Endometrial microvascular endothelial cells (primary cell): ENCODE data around the gene MCTP2. TPM values are rescaled to one million over a fixed set of nuclear protein-coding genes. Genes with fewer than 3 reads are reported as not detected.

Source experiments
- in situ Hi-C: cut with HindIII; loops from 2 replicates; pipeline ENCODE4 v1.10.0; 2017; ENCODE audit warnings: low sequenced_read_pairs, low pct_unique_long_range_greater_than_20kb; ENCODE audit errors: inconsistent ontology term
- total RNA-seq: library from RNA; depleted of rRNA; stranded (reverse); fragments of >200 nt; gene quantifications from one replicate; pipeline ENCODE4 v1.2.3, GENCODE V29; 2015; ENCODE audit errors: inconsistent ontology term

Gene MCTP2
- total RNA-seq, 1 donor from 2014 or later, result not detected

DNA sequence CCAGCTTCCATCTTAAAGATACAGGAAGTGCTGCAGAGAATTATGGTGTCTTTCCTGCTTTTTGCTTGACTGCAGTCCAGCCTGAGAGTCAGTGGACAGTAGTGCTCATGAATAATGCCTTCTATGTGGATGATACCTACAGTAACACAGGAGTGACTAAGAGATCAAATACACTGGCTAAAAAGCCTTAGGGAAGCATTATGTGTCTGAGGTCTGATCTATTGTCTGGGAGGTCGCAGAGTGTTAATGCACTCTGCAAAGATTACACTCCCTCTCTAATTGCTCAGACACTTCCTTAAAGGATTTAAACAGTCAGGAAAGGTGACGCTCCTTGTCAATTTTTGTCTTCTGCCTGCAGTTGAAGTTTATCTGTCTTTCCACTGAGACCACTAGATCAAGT lies 183.6 kb downstream of the MCTP2 start:
- in situ Hi-C loops, result no loop called here

GRCh38 chr15:94416267-94416666 lies 184.9 kb downstream of the MCTP2 start:
- in situ Hi-C loops, result no loop called here

DNA sequence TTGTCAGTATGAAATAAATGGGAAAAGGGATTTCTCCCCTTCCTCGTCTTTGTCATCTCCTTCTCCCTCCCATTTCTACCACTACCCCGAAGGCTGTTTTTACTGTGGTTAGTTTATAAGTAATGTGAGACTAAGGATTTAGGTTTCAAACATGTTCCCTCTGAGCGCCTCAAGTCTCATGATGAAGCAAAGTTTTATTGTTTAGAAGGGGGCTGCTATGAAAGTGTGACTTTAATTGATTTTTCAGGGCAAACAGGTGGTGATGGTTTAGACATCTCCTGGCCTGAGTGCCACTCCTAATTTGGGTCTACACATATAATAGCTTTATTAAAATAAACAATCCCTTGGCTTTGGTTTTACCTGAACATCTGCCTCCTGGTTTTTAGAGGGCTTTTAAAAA lies 185.5 kb downstream of the MCTP2 start:
- in situ Hi-C loops, result no loop called here

DNA sequence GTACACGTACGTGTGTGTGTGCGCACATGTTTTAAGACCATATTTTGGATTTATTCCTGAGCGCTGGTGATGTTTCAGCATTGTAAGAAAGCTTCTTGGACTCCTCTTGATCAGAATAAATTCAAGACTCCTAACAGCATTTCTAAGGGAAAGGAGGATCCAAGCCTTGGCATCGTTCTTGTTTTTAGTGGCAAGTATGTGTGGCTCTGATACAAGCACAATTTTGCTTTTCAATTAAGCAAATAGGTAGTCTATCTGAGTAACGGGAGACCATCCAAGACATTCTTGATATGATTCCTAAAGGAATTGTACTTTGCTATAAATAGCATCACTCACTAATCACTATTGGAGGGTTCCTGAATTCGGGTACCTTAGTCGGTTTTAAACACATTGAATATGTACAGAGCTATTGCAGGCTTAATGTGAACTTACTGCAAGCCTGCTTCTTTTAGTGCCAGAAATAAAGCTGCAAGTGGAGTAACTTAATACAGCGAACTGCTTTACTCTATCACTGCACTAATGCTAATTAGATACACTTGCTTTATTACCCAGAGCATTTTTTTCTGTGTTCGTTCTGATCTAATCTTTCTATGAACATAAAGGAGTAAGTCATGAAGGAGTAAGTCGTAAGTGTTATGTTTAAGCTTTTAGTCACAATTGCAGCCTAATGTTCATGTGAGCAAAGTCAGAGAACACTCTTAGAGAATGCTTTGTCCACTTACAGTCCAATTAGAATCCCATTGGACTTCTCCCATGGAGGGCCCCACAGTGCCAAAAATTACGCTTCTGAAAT lies 186.3 kb downstream of the MCTP2 start:
- in situ Hi-C loops, result no loop called here

DNA sequence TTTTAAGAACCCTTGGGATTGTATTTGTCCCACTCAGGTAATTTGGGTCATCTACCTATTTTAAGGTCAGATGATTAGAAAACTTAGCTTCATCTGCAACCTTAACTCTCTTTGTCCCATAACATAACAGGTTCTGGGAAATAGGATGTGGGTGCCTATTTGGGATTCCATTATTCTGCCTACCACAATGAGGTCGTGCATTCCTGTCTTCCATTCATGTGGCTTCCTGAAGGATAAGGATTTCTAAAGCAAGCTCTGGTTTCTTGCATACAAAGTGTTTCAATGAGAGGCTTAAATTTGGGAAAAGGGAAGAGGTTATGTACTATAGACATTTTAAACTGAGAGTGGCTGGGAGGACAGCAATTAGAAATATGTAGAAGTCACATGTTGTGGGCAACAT lies 190.3 kb downstream of the MCTP2 start:
- in situ Hi-C loops, result no loop called here

DNA sequence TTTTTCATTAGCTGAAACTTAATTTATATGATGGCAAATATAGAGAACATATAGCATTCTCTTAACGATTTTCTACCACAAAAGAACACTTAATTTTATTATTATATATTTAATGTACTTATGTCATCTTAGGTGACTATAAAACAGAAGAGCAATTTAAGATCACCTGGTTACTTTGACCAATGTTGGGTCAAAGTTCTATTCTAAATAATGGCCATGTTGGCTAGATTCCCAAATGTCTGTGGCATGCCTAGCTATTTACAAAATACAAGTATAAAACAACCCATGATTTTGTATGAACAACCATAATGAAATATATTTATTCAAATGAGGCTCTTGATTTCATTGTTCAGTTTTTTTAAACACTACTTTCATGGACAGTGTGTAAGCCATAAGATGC lies 200.9 kb downstream of the MCTP2 start:
- in situ Hi-C loops, result no loop called here

DNA sequence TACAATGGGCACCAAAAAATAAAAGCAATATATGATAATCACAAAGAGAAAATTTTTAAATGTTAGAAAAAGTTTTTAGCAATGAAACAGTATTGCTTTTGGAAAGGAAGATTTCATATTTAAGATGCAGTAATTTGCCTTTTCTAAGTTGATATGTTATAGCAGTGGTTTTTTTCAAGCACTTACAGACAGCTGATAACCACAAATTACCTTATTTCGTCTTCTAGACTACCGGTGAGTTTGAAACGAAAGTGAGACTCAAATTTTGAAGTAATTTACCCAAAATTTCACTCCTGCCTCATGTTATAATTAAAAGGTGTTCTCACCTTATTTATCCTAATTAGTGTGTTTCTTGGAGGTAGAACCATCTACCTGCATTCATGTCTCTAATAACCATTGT lies 207.8 kb downstream of the MCTP2 start:
- in situ Hi-C loops, result no loop called here

DNA sequence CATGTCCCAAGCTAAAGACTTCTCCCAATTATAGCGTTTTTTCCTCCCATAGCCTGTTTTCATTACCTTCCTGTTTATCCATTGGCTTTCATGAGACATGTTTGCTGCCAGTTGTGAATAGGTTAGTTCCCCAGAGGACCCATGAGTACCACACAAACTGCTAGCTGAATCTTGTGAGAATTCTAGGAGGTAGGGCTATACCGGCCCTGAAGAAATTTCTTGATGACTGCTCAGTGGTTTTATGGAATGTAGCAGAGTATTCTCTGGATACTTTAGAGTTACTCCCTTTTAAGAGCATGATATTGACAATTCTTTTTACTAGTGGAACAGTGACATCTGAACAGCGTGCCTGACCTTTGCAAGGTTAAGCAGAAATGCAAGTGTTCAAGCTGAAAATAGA lies 210.4 kb downstream of the MCTP2 start:
- in situ Hi-C loops, result no loop called here

DNA sequence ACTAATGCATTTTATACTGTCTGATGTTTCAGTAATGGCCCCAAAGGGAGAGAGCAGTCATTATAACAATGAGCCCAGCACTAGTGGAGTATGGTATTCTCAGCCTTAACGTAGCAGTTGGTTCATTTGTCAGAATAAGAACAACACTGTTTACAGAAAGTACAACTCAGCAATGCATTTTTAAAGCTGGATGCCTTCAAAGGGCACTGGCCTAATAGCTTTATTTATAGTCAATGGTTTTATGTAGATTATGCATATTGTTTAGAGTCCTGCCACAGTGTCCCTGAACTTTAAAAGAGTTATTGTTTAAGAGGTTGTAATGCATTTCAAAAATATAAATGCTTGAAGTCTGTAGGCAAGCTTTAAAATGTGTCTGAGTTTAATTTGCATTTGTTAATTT lies 211.1 kb downstream of the MCTP2 start:
- in situ Hi-C loops, result no loop called here

DNA sequence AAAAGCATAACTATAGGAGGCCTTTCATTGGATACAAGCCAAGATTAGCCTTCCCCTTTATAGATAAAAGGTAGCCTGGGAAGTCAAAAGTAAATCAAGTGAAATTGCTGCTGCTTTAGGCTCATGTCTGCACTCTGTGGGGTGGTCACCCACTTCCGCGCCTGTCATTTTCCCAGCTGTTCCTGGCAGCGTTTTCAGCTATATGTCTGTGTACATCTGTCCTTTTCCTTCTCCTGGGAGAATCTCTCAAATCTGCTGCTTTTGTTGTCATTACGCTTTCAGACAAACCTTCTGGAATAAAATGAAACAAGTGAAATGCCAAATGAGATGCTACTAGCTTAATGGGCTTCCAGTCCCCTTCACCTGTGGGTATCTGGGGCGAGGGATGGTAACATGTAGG lies 211.8 kb downstream of the MCTP2 start:
- in situ Hi-C loops, result no loop called here

DNA sequence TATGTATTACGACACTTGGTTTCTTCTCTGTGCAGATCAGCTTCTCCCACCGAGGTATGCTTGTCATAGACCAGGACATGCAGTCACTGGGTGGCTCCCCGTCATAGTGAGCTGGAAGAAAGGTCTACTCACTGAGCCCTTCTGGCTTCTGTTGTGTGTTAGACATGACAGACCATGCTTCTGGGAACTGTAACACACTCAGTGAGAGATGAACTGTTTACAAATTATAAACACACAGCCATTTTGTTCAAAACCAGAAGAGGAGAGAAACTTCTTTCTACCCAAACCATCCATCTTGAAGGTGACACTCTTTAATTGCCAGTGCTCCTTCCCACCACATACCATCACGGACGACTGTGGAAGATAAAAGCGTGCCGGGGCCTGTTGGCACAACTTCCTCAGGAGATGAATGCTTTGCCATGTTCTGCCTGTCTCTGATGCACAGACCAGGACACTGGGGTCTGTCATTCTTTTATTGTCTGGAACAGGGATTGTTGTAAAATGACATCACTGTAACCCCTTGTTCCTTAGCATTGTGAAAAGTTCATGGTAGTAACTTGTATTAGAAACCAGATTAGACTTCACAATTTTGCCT lies 214.3 kb downstream of the MCTP2 start:
- in situ Hi-C loops, result no loop called here

DNA sequence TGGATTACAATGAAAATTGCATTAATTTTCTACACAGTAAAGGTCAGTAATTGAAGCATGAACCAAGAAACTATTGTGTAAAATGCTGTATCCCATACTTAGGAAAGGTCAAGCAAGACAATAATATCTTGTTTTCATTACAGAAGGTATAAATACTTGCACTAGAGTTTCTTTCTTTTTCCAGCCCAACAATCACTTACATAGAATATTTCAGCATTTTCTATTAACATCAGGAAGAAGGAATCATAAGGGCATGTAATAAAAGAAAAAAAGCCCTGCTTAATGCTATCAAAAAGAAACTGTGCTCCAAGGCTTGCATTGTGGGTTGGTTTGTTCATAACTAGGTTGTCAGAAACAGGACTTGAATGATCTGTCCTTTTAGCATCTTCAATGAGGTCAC lies 215.1 kb downstream of the MCTP2 start:
- in situ Hi-C loops, result no loop called here

- in situ Hi-C loops, result no loop called here
Measured at GRCh38 chr15:94451466-94451865, 220.1 kb downstream of the MCTP2 start.

- in situ Hi-C loops, result no loop called here
Measured at GRCh38 chr15:94453227-94453988, 222.0 kb downstream of the MCTP2 start.

GRCh38 chr15:94455297-94455696 lies 223.9 kb downstream of the MCTP2 start:
- in situ Hi-C loops, result no loop called here

DNA sequence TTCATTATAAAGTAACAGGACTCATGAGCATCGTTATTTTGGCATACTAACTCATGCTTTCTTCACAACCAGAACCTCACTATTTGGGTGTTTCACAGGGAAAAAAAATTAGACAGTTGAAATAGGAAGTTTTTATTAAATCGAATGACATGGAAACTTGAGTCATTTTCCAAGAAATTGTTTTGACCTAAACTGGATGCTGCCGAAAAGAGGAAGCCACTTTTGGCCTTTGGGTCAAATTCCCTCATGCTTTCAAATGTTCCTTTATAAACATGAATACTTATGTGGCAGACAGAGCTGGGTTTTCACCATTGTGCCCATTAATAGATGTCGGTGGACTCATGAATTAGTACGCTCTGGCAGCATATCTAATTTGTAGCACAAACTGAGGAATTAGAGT lies 224.9 kb downstream of the MCTP2 start:
- in situ Hi-C loops, result no loop called here

- in situ Hi-C loops, result no loop called here
Measured at GRCh38 chr15:94457661-94458060, 226.3 kb downstream of the MCTP2 start.

- in situ Hi-C loops, result no loop called here
Measured at GRCh38 chr15:94460624-94461023, 229.3 kb downstream of the MCTP2 start.

- in situ Hi-C loops, result no loop called here
Measured at GRCh38 chr15:94467034-94467433, 235.7 kb downstream of the MCTP2 start.

GRCh38 chr15:94470492-94470891 lies 239.1 kb downstream of the MCTP2 start:
- in situ Hi-C loops, result no loop called here
